CD14-positive monocyte (primary cell): ENCODE data around the gene CACNA1D. TPM values are rescaled to one million over a fixed set of nuclear protein-coding genes. Genes with fewer than 3 reads are reported as not detected.

ENCODE experiments used
- DNase-seq, 3 donors: peaks; one replicate each; pipeline ENCODE4 v3.0.0-alpha.2; 2011 to 2022
- H2AFZ ChIP-seq: 2 replicates; pipeline ENCODE4 v1.6.0; 2012; ENCODE audit warnings: mild to moderate bottlenecking, low read depth, low read length, inconsistent platforms; ENCODE audit not compliant: insufficient read depth, poor library complexity, severe bottlenecking
- H3K27ac ChIP-seq, 2 donors: 1 replicate in 1 of 2; 2 replicates in 1 of 2; pipeline ENCODE4 v1.5.1; 2012 to 2013; ENCODE audit warnings: low read length in 2 of 2, control low read depth in 1 of 2, inconsistent platforms in 1 of 2, low read depth in 1 of 2, mild to moderate bottlenecking in 1 of 2
- H3K27me3 ChIP-seq, 2 donors: one replicate each; pipeline versions ENCODE4 v1.6.0 to v1.6.1; 2011 to 2013; ENCODE audit warnings: low read length in 2 of 2; ENCODE audit not compliant: control insufficient read depth in 2 of 2, insufficient read depth in 2 of 2
- H3K36me3 ChIP-seq, 2 donors: replicated peaks in 1 of 2; 1 replicate in 1 of 2; 2 replicates in 1 of 2; pipeline versions ENCODE4 v1.5.1 to v1.6.1; 2012 to 2013; ENCODE audit warnings: low read length in 2 of 2, control low read depth in 1 of 2, inconsistent platforms in 1 of 2, mild to moderate bottlenecking in 1 of 2; ENCODE audit not compliant: insufficient read depth in 2 of 2, control insufficient read depth in 1 of 2
- H3K4me1 ChIP-seq, 2 donors: 1 replicate in 1 of 2; 2 replicates in 1 of 2; pipeline versions ENCODE4 v1.5.1 to v1.6.1; 2012 to 2013; ENCODE audit warnings: low read length in 2 of 2, control low read depth in 1 of 2, inconsistent platforms in 1 of 2, mild to moderate bottlenecking in 1 of 2, moderate library complexity in 1 of 2; ENCODE audit not compliant: insufficient read depth in 2 of 2, control insufficient read depth in 1 of 2
- H3K4me2 ChIP-seq: replicated peaks from 2 replicates; pipeline ENCODE3; 2012; ENCODE audit warnings: low read length, moderate library complexity, mild to moderate bottlenecking; ENCODE audit not compliant: poor library complexity, severe bottlenecking; ENCODE audit errors: extremely low read depth
- H3K4me3 ChIP-seq, 3 experiments: fragments of 200-600 bp in 1 of 3; sonication (generic) in 1 of 3; replicated peaks in 1 of 3; 1 replicate in 2 of 3; 2 replicates in 1 of 3; pipeline ENCODE4 v1.5.1; 2011 to 2013; ENCODE audit warnings: low read length in 3 of 3, mild to moderate bottlenecking in 3 of 3, control low read depth in 2 of 3, low read depth in 2 of 3, inconsistent platforms in 1 of 3, moderate library complexity in 1 of 3
- H3K79me2 ChIP-seq: 2 replicates; pipeline ENCODE4 v1.6.0; 2012; ENCODE audit warnings: mild to moderate bottlenecking, control low read depth, inconsistent platforms, low read length, moderate library complexity; ENCODE audit not compliant: insufficient read depth
- H3K9ac ChIP-seq: 2 replicates; pipeline ENCODE4 v1.6.0; 2017; ENCODE audit warnings: low read length, mild to moderate bottlenecking; ENCODE audit not compliant: insufficient read depth, poor library complexity, severe bottlenecking
- H3K9me3 ChIP-seq, 2 donors: replicated peaks in 1 of 2; 1 replicate in 1 of 2; 2 replicates in 1 of 2; pipeline versions ENCODE4 v1.5.1 to v1.6.1; 2012 to 2013; ENCODE audit warnings: low read length in 2 of 2, control low read depth in 1 of 2; ENCODE audit not compliant: control insufficient read depth in 1 of 2, insufficient read depth in 1 of 2
- H4K20me1 ChIP-seq: 2 replicates; pipeline ENCODE4 v1.6.0; 2012; ENCODE audit warnings: mild to moderate bottlenecking, low read length, control low read depth, moderate library complexity; ENCODE audit not compliant: insufficient read depth
- H3K27ac Mint-ChIP-seq, 7 donors: one replicate each; pipeline ENCODE4 v1.8.0; 2020; ENCODE audit warnings: mild to moderate bottlenecking in 7 of 7, mixed read lengths in 7 of 7, moderate library complexity in 6 of 7, inconsistent platforms in 2 of 7
- H3K27me3 Mint-ChIP-seq, 3 donors: one replicate each; pipeline ENCODE4 v1.8.0; 2021 to 2022; ENCODE audit warnings: low read depth in 3 of 3, mild to moderate bottlenecking in 3 of 3, mixed read lengths in 3 of 3, moderate library complexity in 3 of 3, inconsistent platforms in 1 of 3
- H3K36me3 Mint-ChIP-seq, 2 donors: one replicate each; pipeline ENCODE4 v1.8.0; 2020; ENCODE audit warnings: mixed read lengths in 2 of 2, inconsistent platforms in 1 of 2, mild to moderate bottlenecking in 1 of 2
- H3K4me1 Mint-ChIP-seq: one replicate; pipeline ENCODE4 v1.8.0; 2020; ENCODE audit warnings: mild to moderate bottlenecking, mixed read lengths
- H3K4me3 Mint-ChIP-seq, 2 donors: one replicate each; pipeline ENCODE4 v1.8.0; 2020; ENCODE audit warnings: mild to moderate bottlenecking in 2 of 2, mixed read lengths in 2 of 2, moderate library complexity in 1 of 2
- H3K9me3 Mint-ChIP-seq, 7 donors: one replicate each; pipeline ENCODE4 v1.8.0; 2020 to 2022; ENCODE audit warnings: mixed read lengths in 7 of 7, mild to moderate bottlenecking in 6 of 7, moderate library complexity in 6 of 7, inconsistent platforms in 2 of 7
- CTCF ChIP-seq: fragments of 200-600 bp; IDR thresholded peaks from one replicate; pipeline ENCODE4 v1.8.0; 2022; ENCODE audit warnings: antibody characterized with exemption, mild to moderate bottlenecking
- WGBS: methylation state at CpG from one replicate; pipeline ENCODE4 v1.1.5; 2013; ENCODE audit warnings: missing lambda C conversion rate; ENCODE audit not compliant: insufficient coverage; 5-methylcytosine and 5-hydroxymethylcytosine counted together
- intact Hi-C, 2 donors: fragments of 100-400 bp; cut with micrococcal nuclease; formaldehyde crosslinking; loops; one replicate each; pipeline versions ENCODE4 v1.15.0 to v1.15.1; 2023
- polyA plus RNA-seq, 3 donors: library from polyadenylated mRNA; depleted of rRNA in 1 of 3; unstranded in 2 of 3; stranded (reverse) in 1 of 3; fragments of 300-500 nt in 2 of 3; fragments of >200 nt in 1 of 3; fragmentation: Illumina TruSeq in 2 of 3; gene quantifications; 1 replicate in 2 of 3; 2 replicates in 1 of 3; pipeline ENCODE4 v1.2.3, GENCODE V29; 2012 to 2021

CACNA1D gene
- polyA plus RNA-seq, 3 donors = 0.29 to 1.2 (median 0.98) TPM

DNA sequence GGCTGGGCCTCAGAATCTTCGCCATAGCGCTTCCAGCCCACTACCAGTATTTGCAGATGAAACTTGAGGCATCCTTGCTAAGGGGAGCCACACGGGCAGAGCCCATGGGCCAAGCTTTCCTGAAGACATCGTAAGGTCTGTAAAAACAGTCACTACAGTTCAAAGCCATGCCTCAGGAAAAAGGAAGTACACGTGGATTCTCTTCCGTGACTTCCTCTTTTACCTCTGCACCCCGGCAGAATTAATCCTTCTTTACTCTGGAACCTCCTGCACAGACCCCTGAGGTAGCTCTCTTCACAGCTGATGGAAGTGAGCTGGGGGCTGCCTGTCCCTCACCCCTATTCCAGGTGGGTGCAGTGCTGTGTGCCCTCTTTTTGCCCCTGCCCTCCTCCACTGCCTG lies 222.6 kb downstream of the CACNA1D start:
- TF ChIP-seq CTCF = no peak
- Histone ChIP-seq H3K4me3 (no peak overlapping the region), H3K4me2 (no peak overlapping the region), H3K9me3 (no peaks in the 10 kb centered on the region), H2AFZ (no peak overlapping the region), H3K27ac (no peak overlapping the region), H3K4me1 (peaks cover 7 to 9% of the 10 kb centered on the region in 2 donors), H3K79me2 (no peaks in the 10 kb centered on the region), H4K20me1 (no peaks in the 10 kb centered on the region), H3K27me3 (peaks cover 0 to 2% of the 10 kb centered on the region in 2 donors), H3K9ac (no peak overlapping the region), H3K36me3 (no peaks in the 10 kb centered on the region)
- no peak overlapping the region for H3K4me3 Mint-ChIP-seq
- peaks cover 6 to 23% (median 15%) of the 10 kb centered on the region in 3 donors for H3K27me3 Mint-ChIP-seq
- H3K36me3 Mint-ChIP-seq = no peaks in the 10 kb centered on the region
- H3K9me3 Mint-ChIP-seq = peaks cover 0 to 2% (median 0%) of the 10 kb centered on the region in 7 donors
- intact Hi-C loops = no loop called here
- H3K27ac Mint-ChIP-seq = peak overlapping the region in 1 of 7 donors; percentile 56
- 45% methylated on average over 4 of the region's 7 CpGs for WGBS
- DNase-seq = peak; percentile 52 to 73 (median 69)
- peaks cover 7% of the 10 kb centered on the region for H3K4me1 Mint-ChIP-seq

DNA sequence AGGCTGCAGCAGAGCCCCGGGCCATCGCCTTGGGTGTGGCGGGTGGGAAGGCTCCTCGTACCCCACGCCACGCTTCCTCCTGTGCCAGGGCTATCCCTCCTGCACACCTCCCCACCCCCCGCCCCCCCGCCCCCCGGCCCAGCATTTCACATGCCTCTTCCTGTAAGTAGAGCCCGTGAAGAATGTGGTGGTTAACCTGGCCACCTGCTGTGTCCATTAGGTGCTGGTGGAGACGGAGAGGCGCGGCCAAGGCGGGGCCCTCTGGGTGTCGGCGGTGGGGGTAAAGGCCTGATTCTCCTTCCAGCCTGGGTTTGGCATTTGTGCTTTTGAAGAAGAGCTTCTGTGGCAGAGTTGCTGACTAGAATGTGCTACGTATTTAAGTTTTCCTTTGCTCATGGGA lies 224.1 kb downstream of the CACNA1D start:
- peaks cover 7% of the 10 kb centered on the region for H3K4me1 Mint-ChIP-seq
- 90% methylated on average over 4 of the region's 17 CpGs for WGBS

More for the DNA sequence above, 224.1 kb downstream of the CACNA1D start:
- no peaks in the 10 kb centered on the region for H4K20me1 ChIP-seq
- peaks cover 7 to 9% of the 10 kb centered on the region in 2 donors for H3K4me1 ChIP-seq
- H3K9me3 ChIP-seq = no peaks in the 10 kb centered on the region
- intact Hi-C loops = no loop called here
- Mint-ChIP-seq H3K27me3 (peaks cover 15 to 26% (median 18%) of the 10 kb centered on the region in 3 donors), H3K27ac (no peak overlapping the region), H3K9me3 (peaks cover 0 to 2% (median 0%) of the 10 kb centered on the region in 7 donors), H3K36me3 (no peaks in the 10 kb centered on the region), H3K4me3 (no peak overlapping the region)
- no peak overlapping the region for H3K4me2 ChIP-seq
- no peak overlapping the region for H3K4me3 ChIP-seq
- H3K27me3 ChIP-seq = peaks cover 0 to 2% of the 10 kb centered on the region in 2 donors
- H2AFZ ChIP-seq = no peak overlapping the region
- no peak overlapping the region for H3K27ac ChIP-seq
- no peak overlapping the region for H3K9ac ChIP-seq
- TF ChIP-seq CTCF = no peak
- no peak for DNase-seq
- no peaks in the 10 kb centered on the region for H3K79me2 ChIP-seq
- H3K36me3 ChIP-seq = no peaks in the 10 kb centered on the region
